ENCODE measurements around the gene DMAC2.

DNA sequence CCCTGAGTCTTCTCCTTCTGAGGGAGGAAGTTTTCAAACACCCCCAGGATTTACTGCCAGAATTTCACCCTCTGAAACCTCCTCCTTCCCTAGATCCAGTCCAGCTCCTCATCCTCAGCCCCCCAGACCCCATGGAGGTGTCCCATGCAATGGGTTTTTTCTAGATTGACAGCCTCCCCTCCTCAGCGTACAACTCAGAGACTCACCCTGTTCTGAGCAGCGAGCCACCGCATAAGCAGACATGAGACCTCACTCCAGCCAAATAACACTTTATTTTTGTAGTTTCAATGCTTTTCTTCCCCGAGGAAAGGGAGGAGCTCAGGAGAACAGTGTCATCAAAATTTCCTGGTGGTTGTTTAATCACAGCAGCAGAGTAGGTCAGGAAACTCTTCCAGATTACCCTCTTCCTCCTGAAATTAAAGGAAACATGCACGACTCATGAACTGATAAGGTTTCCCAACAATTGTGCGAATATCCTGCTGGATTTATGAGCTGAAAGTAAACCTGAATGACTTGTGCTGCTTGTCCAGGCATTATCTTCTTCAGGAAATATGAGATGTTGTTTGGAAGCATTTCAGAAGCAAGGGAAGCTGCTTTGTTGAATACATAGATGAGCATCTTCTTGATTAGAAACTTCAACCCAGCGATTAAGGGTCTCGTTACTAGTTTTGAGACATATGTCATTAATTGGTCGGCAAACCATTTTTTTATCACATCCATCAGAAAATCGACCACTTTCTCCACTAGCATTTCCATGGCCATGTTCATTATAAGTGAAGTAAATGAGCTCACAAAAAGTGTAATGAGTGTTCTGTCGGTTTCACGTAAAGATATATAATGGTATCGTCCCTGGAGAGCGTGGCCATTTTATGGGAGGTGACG lies 39.4 kb upstream of the DMAC2 start:
- TF ChIP-seq, protein P1, sequence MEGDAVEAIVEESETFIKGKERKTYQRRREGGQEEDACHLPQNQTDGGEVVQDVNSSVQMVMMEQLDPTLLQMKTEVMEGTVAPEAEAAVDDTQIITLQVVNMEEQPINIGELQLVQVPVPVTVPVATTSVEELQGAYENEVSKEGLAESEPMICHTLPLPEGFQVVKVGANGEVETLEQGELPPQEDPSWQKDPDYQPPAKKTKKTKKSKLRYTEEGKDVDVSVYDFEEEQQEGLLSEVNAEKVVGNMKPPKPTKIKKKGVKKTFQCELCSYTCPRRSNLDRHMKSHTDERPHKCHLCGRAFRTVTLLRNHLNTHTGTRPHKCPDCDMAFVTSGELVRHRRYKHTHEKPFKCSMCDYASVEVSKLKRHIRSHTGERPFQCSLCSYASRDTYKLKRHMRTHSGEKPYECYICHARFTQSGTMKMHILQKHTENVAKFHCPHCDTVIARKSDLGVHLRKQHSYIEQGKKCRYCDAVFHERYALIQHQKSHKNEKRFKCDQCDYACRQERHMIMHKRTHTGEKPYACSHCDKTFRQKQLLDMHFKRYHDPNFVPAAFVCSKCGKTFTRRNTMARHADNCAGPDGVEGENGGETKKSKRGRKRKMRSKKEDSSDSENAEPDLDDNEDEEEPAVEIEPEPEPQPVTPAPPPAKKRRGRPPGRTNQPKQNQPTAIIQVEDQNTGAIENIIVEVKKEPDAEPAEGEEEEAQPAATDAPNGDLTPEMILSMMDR (IDR thresholded peaks at IDR 0.05; ENCODE audit: borderline replicate concordance, extremely low read depth, low read length, poor library complexity, severe bottlenecking): no peak
- TF ChIP-seq EZH2 (IDR thresholded peaks at IDR 0.05; ENCODE audit: borderline replicate concordance, low read depth, low read length, severe bottlenecking): no peak
